OCI-LY7 (cell line): ENCODE results near the gene EIF5A. TPM values are rescaled to one million over a fixed set of nuclear protein-coding genes. Genes with fewer than 3 reads are reported as not detected.

ENCODE experiments used
- BruUV-seq: library from RNA; stranded (reverse); fragments of 400-500 nt; replicated peaks from 2 replicates; lab custom pipeline; 2021; lab: Mats Ljungman, UMichigan
- CTCF ChIA-PET: fragments of 300-600 bp; sonication (Branson Sonifier 250); formaldehyde crosslinking; loops from one replicate; lab custom pipeline; 2022; ENCODE audit warnings: antibody characterized with exemption; ENCODE audit not compliant: unreplicated experiment; lab: Charles Lee
- POLR2A ChIA-PET: fragments of 300-600 bp; sonication (Branson Sonifier 250); formaldehyde crosslinking; loops from one replicate; lab custom pipeline; 2022; ENCODE audit warnings: antibody characterized with exemption; lab: Charles Lee
- DNase-seq: peaks from one replicate; pipeline ENCODE4 v3.0.0-alpha.2; 2015; ENCODE audit warnings: low spot score
- H2AFZ ChIP-seq: fragments of 200-600 bp; sonication (generic), shearing (Covaris generic); 2 replicates; pipeline ENCODE4 v1.6.1; 2014; ENCODE audit warnings: mild to moderate bottlenecking, antibody characterized with exemption, low read length, moderate library complexity
- H3K27ac ChIP-seq: fragments of 200-600 bp; sonication (generic); 2 replicates; pipeline ENCODE4 v1.5.1; 2014; ENCODE audit warnings: mixed run types, low read depth, mild to moderate bottlenecking, moderate library complexity, low read length, inconsistent platforms; ENCODE audit not compliant: poor library complexity, severe bottlenecking
- H3K36me3 ChIP-seq: fragments of 200-600 bp; sonication (generic); 2 replicates; pipeline ENCODE4 v1.6.1; 2014; ENCODE audit warnings: mild to moderate bottlenecking, antibody characterized with exemption, low read length, moderate library complexity, mixed read lengths; ENCODE audit not compliant: insufficient read depth
- H3K4me1 ChIP-seq: fragments of 200-600 bp; sonication (generic); 2 replicates; pipeline ENCODE4 v1.5.1; 2014; ENCODE audit warnings: mild to moderate bottlenecking, low read length; ENCODE audit not compliant: insufficient read depth, poor library complexity, severe bottlenecking
- H3K4me2 ChIP-seq: fragments of 200-600 bp; sonication (generic); 2 replicates; pipeline ENCODE4 v1.6.1; 2014; ENCODE audit warnings: mild to moderate bottlenecking, low read length
- H3K4me3 ChIP-seq: fragments of 200-600 bp; sonication (generic); 2 replicates; pipeline ENCODE4 v1.5.1; 2014; ENCODE audit warnings: mild to moderate bottlenecking, low read depth, low read length; ENCODE audit not compliant: poor library complexity, severe bottlenecking
- H3K79me2 ChIP-seq: fragments of 200-600 bp; sonication (generic); 2 replicates; pipeline ENCODE4 v1.6.1; 2016; ENCODE audit warnings: low read depth, mild to moderate bottlenecking, low read length, moderate library complexity, mixed read lengths; ENCODE audit not compliant: insufficient read depth
- H3K9me2 ChIP-seq: fragments of 200-600 bp; sonication (generic); 2 replicates; pipeline ENCODE4 v1.6.1; 2016; ENCODE audit warnings: mild to moderate bottlenecking, low read length, mixed read lengths; ENCODE audit not compliant: insufficient read depth
- H3K9me3 ChIP-seq: fragments of 200-600 bp; sonication (generic); 2 replicates; pipeline ENCODE4 v1.6.1; 2014; ENCODE audit warnings: mild to moderate bottlenecking, mixed run types, low read length, mixed read lengths
- H4K20me1 ChIP-seq: fragments of 200-600 bp; sonication (generic); 2 replicates; pipeline ENCODE4 v1.6.1; 2014; ENCODE audit warnings: mild to moderate bottlenecking, antibody characterized with exemption, low read length, moderate library complexity, mixed read lengths; ENCODE audit not compliant: insufficient read depth
- EZH2phosphoT487 ChIP-seq: fragments of 200-600 bp; sonication (generic); IDR thresholded peaks from 2 replicates; pipeline ENCODE4 v1.6.1; 2018; ENCODE audit warnings: low read depth, borderline replicate concordance, mild to moderate bottlenecking, mixed run types, antibody characterized with exemption, low read length, moderate library complexity, mixed read lengths
- intact Hi-C: fragments of 100-400 bp; cut with micrococcal nuclease; formaldehyde crosslinking; loops from one replicate; pipeline ENCODE4 v1.10.0; 2022; ENCODE audit not compliant: unreplicated experiment
- total RNA-seq, 2 experiments: library from RNA; depleted of rRNA in 1 of 2; stranded (reverse); fragments of >200 nt in 1 of 2; shearing (Covaris generic) in 1 of 2; gene quantifications; 2 replicates each; pipeline ENCODE4 v1.2.3, GENCODE V29; 2014 to 2022
- TF ChIP-seq, protein P1 (sequence below): fragments of 200-600 bp; sonication (generic); conservative IDR thresholded peaks from 2 replicates; pipeline ENCODE4 v1.5.1; 2014; ENCODE audit warnings: mild to moderate bottlenecking, antibody characterized with exemption, low read length, moderate library complexity, mixed read lengths

EIF5A gene
- total RNA-seq, 2 experiments from 2014 or later = 491 to 803 TPM

DNA sequence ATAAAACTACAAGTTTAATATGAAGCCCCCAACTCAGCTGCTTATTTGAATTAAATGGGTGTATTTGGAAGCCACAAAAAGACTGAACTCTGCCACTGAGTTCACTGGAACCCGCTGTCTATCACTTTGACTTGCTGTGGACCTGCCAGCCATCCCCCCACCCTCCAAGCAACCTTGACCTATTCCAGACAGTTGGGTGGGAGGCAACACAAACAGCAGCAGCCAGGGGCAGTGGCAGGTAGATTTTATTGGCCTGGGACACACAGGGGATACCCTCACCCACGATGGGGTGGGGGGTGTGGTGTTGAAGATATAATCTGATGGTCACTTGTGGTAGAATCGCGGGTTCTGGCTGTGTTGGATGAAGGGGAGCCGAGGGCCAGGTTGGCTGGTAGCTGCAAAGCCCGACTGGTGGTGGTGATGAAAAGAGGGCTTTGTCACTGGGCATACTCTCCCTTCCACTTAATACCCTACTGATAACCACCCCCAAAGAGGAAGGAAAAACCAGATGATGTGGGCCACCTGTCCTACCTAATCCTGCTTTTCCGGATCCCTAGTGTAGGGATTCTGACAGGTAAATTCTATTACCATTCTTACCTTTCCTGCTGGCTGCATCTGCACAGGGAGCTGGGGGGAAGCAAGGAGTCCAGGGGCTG, 5.1 kb downstream of the EIF5A start:
- intact Hi-C loops = no loop called here
- Histone ChIP-seq H3K27ac (peak overlapping the region; percentile 79), H2AFZ (no peak overlapping the region), H3K36me3 (peaks cover 88% of the 10 kb centered on the region), H3K4me2 (peak overlapping the region; percentile 96), H3K4me1 (peaks cover 58% of the 10 kb centered on the region), H4K20me1 (peaks cover 28% of the 10 kb centered on the region), H3K9me2 (no peaks in the 10 kb centered on the region), H3K4me3 (no peak overlapping the region), H3K9me3 (no peaks in the 10 kb centered on the region), H3K79me2 (peaks cover 50% of the 10 kb centered on the region)
- DNase-seq = no peak
- ChIA-PET POLR2A (interaction anchor here (2.6 kb wide), 1 partner anchor 17 kb away, joined by 12 read pairs; the partner anchor contains the start of gene NEURL4), CTCF (no interaction called here)
- no peak for TF ChIP-seq EZH2phosphoT487
- TF ChIP-seq, protein P1, sequence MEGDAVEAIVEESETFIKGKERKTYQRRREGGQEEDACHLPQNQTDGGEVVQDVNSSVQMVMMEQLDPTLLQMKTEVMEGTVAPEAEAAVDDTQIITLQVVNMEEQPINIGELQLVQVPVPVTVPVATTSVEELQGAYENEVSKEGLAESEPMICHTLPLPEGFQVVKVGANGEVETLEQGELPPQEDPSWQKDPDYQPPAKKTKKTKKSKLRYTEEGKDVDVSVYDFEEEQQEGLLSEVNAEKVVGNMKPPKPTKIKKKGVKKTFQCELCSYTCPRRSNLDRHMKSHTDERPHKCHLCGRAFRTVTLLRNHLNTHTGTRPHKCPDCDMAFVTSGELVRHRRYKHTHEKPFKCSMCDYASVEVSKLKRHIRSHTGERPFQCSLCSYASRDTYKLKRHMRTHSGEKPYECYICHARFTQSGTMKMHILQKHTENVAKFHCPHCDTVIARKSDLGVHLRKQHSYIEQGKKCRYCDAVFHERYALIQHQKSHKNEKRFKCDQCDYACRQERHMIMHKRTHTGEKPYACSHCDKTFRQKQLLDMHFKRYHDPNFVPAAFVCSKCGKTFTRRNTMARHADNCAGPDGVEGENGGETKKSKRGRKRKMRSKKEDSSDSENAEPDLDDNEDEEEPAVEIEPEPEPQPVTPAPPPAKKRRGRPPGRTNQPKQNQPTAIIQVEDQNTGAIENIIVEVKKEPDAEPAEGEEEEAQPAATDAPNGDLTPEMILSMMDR = no peak
- BruUV-seq = no TSS peak

DNA sequence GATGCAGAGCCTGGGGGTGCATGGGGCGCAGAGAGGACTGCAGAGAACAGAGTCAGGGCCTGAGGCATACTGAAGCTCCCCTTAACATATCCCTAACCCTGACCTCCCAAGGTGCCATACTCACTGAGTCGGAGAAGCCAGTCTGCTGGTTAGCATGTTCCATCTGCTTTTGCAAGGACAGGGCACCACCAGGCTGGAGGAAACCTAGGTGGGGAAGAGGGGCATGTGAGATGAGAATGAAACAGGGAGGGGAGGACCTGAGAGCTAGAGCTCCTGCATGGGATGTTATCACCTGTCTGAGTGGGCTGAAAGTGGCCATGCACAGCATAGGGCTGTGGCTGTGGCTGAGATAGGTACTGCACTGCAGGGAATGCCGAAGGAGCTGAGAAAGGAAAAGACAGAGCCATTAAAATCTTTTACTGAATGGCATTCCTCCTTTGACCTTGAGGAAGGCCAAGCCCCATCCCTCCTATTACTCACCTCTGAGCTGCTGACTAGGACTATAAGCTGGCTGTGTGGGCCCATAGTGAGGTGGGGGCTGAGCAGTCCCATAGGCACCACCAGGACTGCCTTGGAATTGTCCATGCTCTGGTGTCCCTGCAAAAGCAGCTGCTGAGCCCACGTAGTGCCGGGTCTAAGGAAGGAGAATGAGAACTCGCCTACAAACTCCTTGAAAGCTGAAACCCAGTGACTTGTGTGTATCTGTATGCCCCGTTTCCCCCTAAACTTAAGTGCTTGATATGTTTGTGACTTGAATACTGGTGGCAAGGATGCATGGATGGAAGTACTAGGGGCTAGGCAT, 5.9 kb downstream of the EIF5A start:
- Histone ChIP-seq H3K4me3 (peak overlapping the region; percentile 95), H3K79me2 (peaks cover 43% of the 10 kb centered on the region)
- BruUV-seq = no TSS peak

More for the DNA sequence above, 5.9 kb downstream of the EIF5A start:
- H3K4me1 ChIP-seq = peaks cover 58% of the 10 kb centered on the region
- H3K9me2 ChIP-seq = no peaks in the 10 kb centered on the region
- no peak overlapping the region for H2AFZ ChIP-seq
- ChIA-PET CTCF (no interaction called here), POLR2A (interaction anchor here (2.6 kb wide), 1 partner anchor 16 kb away, joined by 12 read pairs; the partner anchor contains the start of gene NEURL4)
- TF ChIP-seq, protein P1 = no peak
- no peak for TF ChIP-seq EZH2phosphoT487
- peaks cover 88% of the 10 kb centered on the region for H3K36me3 ChIP-seq
- intact Hi-C loops = no loop called here
- no peaks in the 10 kb centered on the region for H3K9me3 ChIP-seq
- H4K20me1 ChIP-seq = peaks cover 27% of the 10 kb centered on the region
- DNase-seq = peak; percentile 37
- peak overlapping the region; percentile 79 for H3K27ac ChIP-seq
- peak overlapping the region; percentile 96 for H3K4me2 ChIP-seq
